SK-N-SH (cell line): ENCODE results near the gene INS. TPM values are rescaled to one million over a fixed set of nuclear protein-coding genes. Genes with fewer than 3 reads are reported as not detected.

ENCODE experiments used
- CTCF ChIA-PET: fragments of 300-600, 350-600 bp; formaldehyde crosslinking; extraction: SDS; loops from one replicate; lab custom pipeline; 2021; lab: Yijun Ruan, JAX
- POLR2A ChIA-PET: fragments of 350-600 bp; sonication (Branson Sonifier 250); formaldehyde crosslinking; extraction: SDS; loops from one replicate; lab custom pipeline; 2020; ENCODE audit warnings: antibody characterized with exemption, inconsistent platforms; lab: Yijun Ruan, JAX
- DNase-seq: peaks from one replicate; pipeline ENCODE4 v3.0.0; 2012
- H2AFZ ChIP-seq: fragments of 200-600 bp; sonication (generic); 2 replicates; pipeline ENCODE4 v1.8.1; 2016; ENCODE audit warnings: antibody characterized with exemption, mild to moderate bottlenecking, low read depth
- H3F3A ChIP-seq: fragments of 200-600 bp; sonication (generic); replicated peaks from 2 replicates; pipeline ENCODE3; 2016; ENCODE audit warnings: antibody characterized with exemption, mild to moderate bottlenecking; ENCODE audit not compliant: insufficient read depth
- H3K27ac ChIP-seq, 2 experiments: fragments of 200-500 bp in 1 of 2; fragments of 200-600 bp in 1 of 2; sonication (Bioruptor generic) in 1 of 2; sonication (generic), shearing (Covaris generic) in 1 of 2; 2 replicates each; pipeline versions ENCODE4 v1.5.1 to v1.6.1; 2014 to 2016; ENCODE audit warnings: low read depth in 2 of 2, inconsistent platforms in 1 of 2, low read length in 1 of 2, mild to moderate bottlenecking in 1 of 2, mixed read lengths in 1 of 2
- H3K27me3 ChIP-seq: fragments of 200-600 bp; sonication (generic), shearing (Covaris generic); 2 replicates; pipeline ENCODE4 v1.6.1; 2016; ENCODE audit warnings: mixed run types; ENCODE audit not compliant: insufficient read depth
- H3K36me3 ChIP-seq, 2 experiments: fragments of 200-500 bp in 1 of 2; fragments of 200-600 bp in 1 of 2; sonication (Bioruptor generic) in 1 of 2; sonication (generic) in 1 of 2; replicated peaks in 1 of 2; 2 replicates each; pipeline versions ENCODE3 to v1.5.1; 2014 to 2016; ENCODE audit warnings: low read length in 1 of 2, mild to moderate bottlenecking in 1 of 2; ENCODE audit not compliant: insufficient read depth in 2 of 2, control insufficient read depth in 1 of 2
- H3K4me1 ChIP-seq, 2 experiments: fragments of 200-500 bp in 1 of 2; fragments of 200-600 bp in 1 of 2; sonication (Bioruptor generic) in 1 of 2; sonication (generic), shearing (Covaris generic) in 1 of 2; 2 replicates each; pipeline versions ENCODE4 v1.5.1 to v1.6.1; 2014 to 2016; ENCODE audit warnings: low read depth in 1 of 2, low read length in 1 of 2, mixed run types in 1 of 2; ENCODE audit not compliant: insufficient read depth in 2 of 2, control insufficient read depth in 1 of 2
- H3K4me2 ChIP-seq: fragments of 200-600 bp; sonication (generic), shearing (Covaris generic); 2 replicates; pipeline ENCODE4 v1.6.1; 2017; ENCODE audit warnings: mixed run types
- H3K4me3 ChIP-seq, 2 experiments: fragments of 200-500 bp in 1 of 2; fragments of 200-600 bp in 1 of 2; sonication (Bioruptor generic) in 1 of 2; sonication (generic), shearing (Covaris generic) in 1 of 2; 2 replicates each; pipeline versions ENCODE4 v1.5.1 to v1.8.1; 2014 to 2016; ENCODE audit warnings: low read depth in 2 of 2, inconsistent platforms in 1 of 2, low read length in 1 of 2, mild to moderate bottlenecking in 1 of 2, mixed read lengths in 1 of 2, moderate library complexity in 1 of 2
- H3K79me2 ChIP-seq: fragments of 200-600 bp; sonication (generic); 2 replicates; pipeline ENCODE4 v1.8.1; 2017; ENCODE audit warnings: mild to moderate bottlenecking; ENCODE audit not compliant: insufficient read depth
- H3K9ac ChIP-seq: fragments of 200-600 bp; sonication (generic); 2 replicates; pipeline ENCODE4 v1.6.1; 2017; ENCODE audit warnings: mixed run types
- H3K9me2 ChIP-seq: fragments of 200-600 bp; sonication (generic); 2 replicates; pipeline ENCODE4 v1.6.1; 2017; ENCODE audit warnings: mixed run types
- H3K9me3 ChIP-seq: fragments of 200-600 bp; sonication (generic); 2 replicates; pipeline ENCODE4 v1.6.1; 2017; ENCODE audit warnings: mixed run types, mild to moderate bottlenecking, moderate library complexity
- H4K20me1 ChIP-seq: fragments of 200-600 bp; sonication (generic); 2 replicates; pipeline ENCODE4 v1.6.1; 2017; ENCODE audit warnings: mild to moderate bottlenecking, mixed run types; ENCODE audit not compliant: insufficient read depth
- CHD2 ChIP-seq: fragments of 150-350 bp; IDR thresholded peaks from 2 replicates; pipeline ENCODE4 v1.6.1; 2018; ENCODE audit warnings: low read length; ENCODE audit not compliant: partially characterized antibody
- ELF1 ChIP-seq: IDR thresholded peaks from 2 replicates; pipeline ENCODE4 v1.4.0; 2012
- GATA2 ChIP-seq: sonication (generic); formaldehyde crosslinking; IDR thresholded peaks from 2 replicates; pipeline ENCODE4 v1.5.0; 2020; ENCODE audit warnings: mild to moderate bottlenecking, missing genetic modification reagents
- MEF2A ChIP-seq: IDR thresholded peaks from 2 replicates; pipeline ENCODE4 v1.4.0; 2012; ENCODE audit warnings: low read depth, borderline replicate concordance
- MXI1 ChIP-seq: IDR thresholded peaks from 2 replicates; pipeline ENCODE4 v1.6.1; 2012; ENCODE audit warnings: mild to moderate bottlenecking, low read depth, low read length, improper control_type of control experiment
- NFIC ChIP-seq: IDR thresholded peaks from 2 replicates; pipeline ENCODE4 v1.4.0; 2012; ENCODE audit warnings: borderline replicate concordance
- SIN3A ChIP-seq: IDR thresholded peaks from 2 replicates; pipeline ENCODE4 v1.6.1; 2012; ENCODE audit warnings: low read depth, mild to moderate bottlenecking, low read length, moderate library complexity, borderline replicate concordance
- TCF12 ChIP-seq: IDR thresholded peaks from 2 replicates; pipeline ENCODE4 v1.4.0; 2012
- ZBTB33 ChIP-seq: IDR thresholded peaks from 2 replicates; pipeline ENCODE4 v1.4.0; 2012; ENCODE audit warnings: low read depth, borderline replicate concordance
- whole genome bisulfite sequencing: methylation state at CpG from one replicate; pipeline ENCODE4 v1.1.6; 2017; ENCODE audit warnings: low lambda C conversion rate; 5-methylcytosine and 5-hydroxymethylcytosine counted together
- polyA plus RNA-seq, 3 experiments: library from polyadenylated mRNA; depleted of rRNA; stranded (reverse); fragments of >200 nt; gene quantifications; 2 replicates each; pipeline ENCODE4 v1.2.3, GENCODE V29; 2012
- TF ChIP-seq, protein P1 (sequence below): fragments of 150-350 bp; IDR thresholded peaks from 2 replicates; pipeline ENCODE4 v1.6.1; 2017; ENCODE audit warnings: antibody characterized with exemption, low read length, low read depth, borderline replicate concordance

The INS gene
- polyA plus RNA-seq, 1 of the 3 experiments (the other 2 are of a cell fraction) = not detected

- Histone ChIP-seq H3K27ac (peak overlapping the region in 1 of 2 experiments; percentile 47; a peak in 1 of 4 replicates), H3K79me2 (no peaks in the 10 kb centered on the region), H3K4me3 (peak overlapping the region in 1 of 2 experiments; percentile 30; a peak in 1 of 4 replicates), H3K4me2 (no peak overlapping the region), H3K27me3 (peaks cover 51% of the 10 kb centered on the region), H2AFZ (no peak overlapping the region), H3K9ac (no peak overlapping the region), H3K4me1 (peaks cover 0 to 4% of the 10 kb centered on the region in 2 experiments; a peak in 1 of 4 replicates), H3K36me3 (no peaks in the 10 kb centered on the region), H3K9me2 (no peaks in the 10 kb centered on the region), H4K20me1 (no peaks in the 10 kb centered on the region), H3K9me3 (no peaks in the 10 kb centered on the region), H3F3A (peaks cover 8% of the 10 kb centered on the region)
- no peak for DNase-seq
- ChIA-PET POLR2A (interaction anchor here (0.9 to 1.7 kb wide), 6 partner anchors 12 to 192 kb away, joined by 3 to 5 read pairs (median 4); no protein-coding TSS in a partner anchor), CTCF (interaction anchor here (0.9 to 25.3 kb wide), 12 partner anchors 11 to 306 kb away, joined by 3 to 1098 read pairs (median 4); partner anchors contain the start of genes SYT8 and TNNI2)
- 1% methylated on average over 16 of the region's 57 CpGs for WGBS
- TF ChIP-seq MXI1 (no peak), ZBTB33 (no peak)
Observed at GRCh38 chr11:2139621-2140337, 21.2 kb downstream of the INS start.

DNA sequence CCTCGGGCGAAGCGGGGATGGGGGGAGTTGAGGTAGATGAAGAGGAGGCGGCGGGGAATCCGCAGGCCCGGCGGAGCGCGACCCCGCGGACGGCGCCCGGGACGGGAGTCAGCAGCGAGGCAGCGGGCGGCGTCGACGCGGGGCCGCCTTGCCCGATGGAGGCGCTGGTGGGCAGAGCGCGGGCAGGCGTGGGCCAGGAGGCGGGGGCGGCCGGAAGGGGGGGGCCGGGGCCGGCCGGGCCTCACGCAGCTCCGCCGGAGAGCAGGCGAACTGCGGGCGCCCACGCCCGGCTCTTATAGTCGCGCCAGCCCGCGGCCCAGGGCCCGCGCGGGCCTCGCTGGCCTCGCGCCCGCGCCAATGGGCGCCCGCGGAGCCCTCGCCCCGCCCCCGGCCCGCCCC is 21.9 kb downstream of the INS start, which contains the start of gene IGF2:
Gene IGF2, minus strand, starts transcription at position 267 of the 399 bp plus-strand sequence. CDS start 3,866 bp downstream, outside the sequence.
- WGBS = 1% methylated on average over 15 of the region's 62 CpGs
- peak; percentile 84 for DNase-seq
- Histone ChIP-seq H3K9ac (no peak within 1 kb of the TSS), H3K9me2 (no peaks in the 10 kb centered on the region), H3K36me3 (no peaks in the 10 kb centered on the region), H3F3A (peaks cover 8% of the 10 kb centered on the region), H3K9me3 (no peaks in the 10 kb centered on the region), H4K20me1 (no peaks in the 10 kb centered on the region), H3K4me1 (peaks cover 0 to 8% of the 10 kb centered on the region in 2 experiments; a peak in 1 of 4 replicates), H2AFZ (no peak within 1 kb of the TSS), H3K27me3 (peaks cover 50% of the 10 kb centered on the region), H3K79me2 (no peaks in the 10 kb centered on the region), H3K4me3 (peak within 1 kb of the TSS in 1 of 2 experiments; percentile 41; a peak in 1 of 4 replicates), H3K4me2 (no peak within 1 kb of the TSS), H3K27ac (peak within 1 kb of the TSS in 1 of 2 experiments; percentile 47; a peak in 1 of 4 replicates)
- TF ChIP-seq ELF1 (no peak), NFIC (no peak), GATA2 (CRISPR knock-in tag) (no peak), MEF2A (no peak), SIN3A (no peak), CHD2 (no peak), MXI1 (no peak), TCF12 (no peak)
- TF ChIP-seq, protein P1, sequence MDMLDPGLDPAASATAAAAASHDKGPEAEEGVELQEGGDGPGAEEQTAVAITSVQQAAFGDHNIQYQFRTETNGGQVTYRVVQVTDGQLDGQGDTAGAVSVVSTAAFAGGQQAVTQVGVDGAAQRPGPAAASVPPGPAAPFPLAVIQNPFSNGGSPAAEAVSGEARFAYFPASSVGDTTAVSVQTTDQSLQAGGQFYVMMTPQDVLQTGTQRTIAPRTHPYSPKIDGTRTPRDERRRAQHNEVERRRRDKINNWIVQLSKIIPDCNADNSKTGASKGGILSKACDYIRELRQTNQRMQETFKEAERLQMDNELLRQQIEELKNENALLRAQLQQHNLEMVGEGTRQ = no peak
- POLR2A ChIA-PET = interaction anchor here (0.8 to 1.5 kb wide), 6 partner anchors 12 to 186 kb away, joined by 3 to 5 read pairs (median 4); no protein-coding TSS in a partner anchor
- CTCF ChIA-PET = interaction anchor here (1.0 to 25.3 kb wide), 6 partner anchors 12 to 305 kb away, joined by 3 to 1098 read pairs (median 51); partner anchors contain the start of genes SYT8 and TNNI2
